Measurements from ENCODE around the gene TGFB1. TPM values are rescaled to one million over a fixed set of nuclear protein-coding genes. Genes with fewer than 3 reads are reported as not detected.

TGFB1 gene
- total and polyA plus RNA-seq, 9 of the 15 experiments (the other 6 are each of a cell fraction or from before 2014, with no cell fraction given): 0.24 to 159 (median 17.2) TPM

DNA sequence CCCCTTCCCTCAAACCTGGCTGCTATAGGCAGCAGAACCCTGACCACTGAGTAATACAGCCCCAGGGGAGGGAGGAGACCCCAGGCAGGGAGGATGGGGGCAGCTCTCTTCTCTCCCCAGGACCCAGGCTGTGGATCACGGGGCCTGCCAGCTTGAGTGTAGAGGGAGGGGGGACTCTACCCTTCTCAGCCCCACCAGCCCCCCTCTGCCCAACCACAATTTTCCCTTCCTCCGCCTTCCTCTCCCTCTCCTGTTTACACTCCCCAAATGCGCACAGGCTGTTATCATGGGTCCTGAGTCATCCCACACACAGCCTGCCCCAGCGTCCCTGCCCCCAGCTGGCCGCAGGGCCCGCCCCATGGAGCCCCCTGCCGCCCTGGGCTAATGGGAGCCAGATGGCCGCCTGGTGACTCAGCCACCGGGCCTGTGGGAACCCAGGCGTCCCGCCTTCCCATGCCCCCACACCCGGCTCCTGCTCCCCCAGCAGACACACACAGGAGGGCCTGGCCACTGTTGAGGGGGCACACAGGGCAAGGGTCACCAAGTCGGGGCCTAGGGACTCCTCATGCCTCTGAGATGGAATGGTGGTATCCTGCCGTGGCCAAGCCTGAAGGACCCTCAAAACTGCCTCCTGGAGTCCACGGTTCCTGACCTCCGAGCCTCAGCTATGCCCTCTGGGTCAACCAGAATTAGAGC lies 30.1 kb downstream of the TGFB1 start (continued):
- no peak for TF ChIP-seq HMG20B (CRISPR knock-in tag; IDR thresholded peaks at IDR 0.05)
- no peak for TF ChIP-seq BMI1 (IDR thresholded peaks at IDR 0.05; ENCODE audit: low read length)
- TF ChIP-seq STAT6 (CRISPR knock-in tag; IDR thresholded peaks at IDR 0.05): 0 out of 2 replicates have a peak, but pooled peaks have one; percentile 21
- no peak for TF ChIP-seq CLOCK (CRISPR knock-in tag; IDR thresholded peaks at IDR 0.05; ENCODE audit: borderline replicate concordance)
- TF ChIP-seq, protein P1, sequence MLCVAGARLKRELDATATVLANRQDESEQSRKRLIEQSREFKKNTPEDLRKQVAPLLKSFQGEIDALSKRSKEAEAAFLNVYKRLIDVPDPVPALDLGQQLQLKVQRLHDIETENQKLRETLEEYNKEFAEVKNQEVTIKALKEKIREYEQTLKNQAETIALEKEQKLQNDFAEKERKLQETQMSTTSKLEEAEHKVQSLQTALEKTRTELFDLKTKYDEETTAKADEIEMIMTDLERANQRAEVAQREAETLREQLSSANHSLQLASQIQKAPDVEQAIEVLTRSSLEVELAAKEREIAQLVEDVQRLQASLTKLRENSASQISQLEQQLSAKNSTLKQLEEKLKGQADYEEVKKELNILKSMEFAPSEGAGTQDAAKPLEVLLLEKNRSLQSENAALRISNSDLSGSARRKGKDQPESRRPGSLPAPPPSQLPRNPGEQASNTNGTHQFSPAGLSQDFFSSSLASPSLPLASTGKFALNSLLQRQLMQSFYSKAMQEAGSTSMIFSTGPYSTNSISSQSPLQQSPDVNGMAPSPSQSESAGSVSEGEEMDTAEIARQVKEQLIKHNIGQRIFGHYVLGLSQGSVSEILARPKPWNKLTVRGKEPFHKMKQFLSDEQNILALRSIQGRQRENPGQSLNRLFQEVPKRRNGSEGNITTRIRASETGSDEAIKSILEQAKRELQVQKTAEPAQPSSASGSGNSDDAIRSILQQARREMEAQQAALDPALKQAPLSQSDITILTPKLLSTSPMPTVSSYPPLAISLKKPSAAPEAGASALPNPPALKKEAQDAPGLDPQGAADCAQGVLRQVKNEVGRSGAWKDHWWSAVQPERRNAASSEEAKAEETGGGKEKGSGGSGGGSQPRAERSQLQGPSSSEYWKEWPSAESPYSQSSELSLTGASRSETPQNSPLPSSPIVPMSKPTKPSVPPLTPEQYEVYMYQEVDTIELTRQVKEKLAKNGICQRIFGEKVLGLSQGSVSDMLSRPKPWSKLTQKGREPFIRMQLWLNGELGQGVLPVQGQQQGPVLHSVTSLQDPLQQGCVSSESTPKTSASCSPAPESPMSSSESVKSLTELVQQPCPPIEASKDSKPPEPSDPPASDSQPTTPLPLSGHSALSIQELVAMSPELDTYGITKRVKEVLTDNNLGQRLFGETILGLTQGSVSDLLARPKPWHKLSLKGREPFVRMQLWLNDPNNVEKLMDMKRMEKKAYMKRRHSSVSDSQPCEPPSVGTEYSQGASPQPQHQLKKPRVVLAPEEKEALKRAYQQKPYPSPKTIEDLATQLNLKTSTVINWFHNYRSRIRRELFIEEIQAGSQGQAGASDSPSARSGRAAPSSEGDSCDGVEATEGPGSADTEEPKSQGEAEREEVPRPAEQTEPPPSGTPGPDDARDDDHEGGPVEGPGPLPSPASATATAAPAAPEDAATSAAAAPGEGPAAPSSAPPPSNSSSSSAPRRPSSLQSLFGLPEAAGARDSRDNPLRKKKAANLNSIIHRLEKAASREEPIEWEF (CRISPR knock-in tag; IDR thresholded peaks at IDR 0.05): 0 out of 2 replicates have a peak, but pooled peaks have one; percentile 77
- TF ChIP-seq KLF16 (IDR thresholded peaks at IDR 0.05): peak; percentile 79
- peak; percentile 49 for TF ChIP-seq HDAC3 (IDR thresholded peaks at IDR 0.05; ENCODE audit: borderline replicate concordance, partially characterized antibody)
- peak; percentile 62 for TF ChIP-seq NFIC (IDR thresholded peaks at IDR 0.05)
- TF ChIP-seq RBM14 (IDR thresholded peaks at IDR 0.05; ENCODE audit: borderline replicate concordance, insufficient read depth, low read depth, low read length): no peak
- TF ChIP-seq ZFP30 (CRISPR knock-in tag; IDR thresholded peaks at IDR 0.05; ENCODE audit: borderline replicate concordance): no peak
- no peak for TF ChIP-seq MEF2D (tag; conservative IDR thresholded peaks at IDR 0.05; ENCODE audit: low read depth)
- no peak for TF ChIP-seq HOXB6 (CRISPR knock-in tag; IDR thresholded peaks at IDR 0.05; ENCODE audit: borderline replicate concordance)
- peak; percentile 95 for TF ChIP-seq SMARCA4 (IDR thresholded peaks at IDR 0.05)
- TF ChIP-seq GTF2E2 (tag; IDR thresholded peaks at IDR 0.05): 0 out of 2 replicates have a peak, but pooled peaks have one; percentile 35
- TF ChIP-seq, protein P2, sequence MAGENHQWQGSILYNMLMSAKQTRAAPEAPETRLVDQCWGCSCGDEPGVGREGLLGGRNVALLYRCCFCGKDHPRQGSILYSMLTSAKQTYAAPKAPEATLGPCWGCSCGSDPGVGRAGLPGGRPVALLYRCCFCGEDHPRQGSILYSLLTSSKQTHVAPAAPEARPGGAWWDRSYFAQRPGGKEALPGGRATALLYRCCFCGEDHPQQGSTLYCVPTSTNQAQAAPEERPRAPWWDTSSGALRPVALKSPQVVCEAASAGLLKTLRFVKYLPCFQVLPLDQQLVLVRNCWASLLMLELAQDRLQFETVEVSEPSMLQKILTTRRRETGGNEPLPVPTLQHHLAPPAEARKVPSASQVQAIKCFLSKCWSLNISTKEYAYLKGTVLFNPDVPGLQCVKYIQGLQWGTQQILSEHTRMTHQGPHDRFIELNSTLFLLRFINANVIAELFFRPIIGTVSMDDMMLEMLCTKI (IDR thresholded peaks at IDR 0.05; ENCODE audit: partially characterized antibody): no peak
